Suppressor macrophage (primary cell): ENCODE measurements around the gene TBC1D5.

Experiments
- DNase-seq, 4 experiments: peaks; one replicate each; pipeline ENCODE4 v3.0.0-alpha.2; 2020 to 2022

Gene TBC1D5

GRCh38 chr3:17160597-17160996 lies 581.8 kb downstream of the TBC1D5 start:
- DNase-seq, result no peak

DNA sequence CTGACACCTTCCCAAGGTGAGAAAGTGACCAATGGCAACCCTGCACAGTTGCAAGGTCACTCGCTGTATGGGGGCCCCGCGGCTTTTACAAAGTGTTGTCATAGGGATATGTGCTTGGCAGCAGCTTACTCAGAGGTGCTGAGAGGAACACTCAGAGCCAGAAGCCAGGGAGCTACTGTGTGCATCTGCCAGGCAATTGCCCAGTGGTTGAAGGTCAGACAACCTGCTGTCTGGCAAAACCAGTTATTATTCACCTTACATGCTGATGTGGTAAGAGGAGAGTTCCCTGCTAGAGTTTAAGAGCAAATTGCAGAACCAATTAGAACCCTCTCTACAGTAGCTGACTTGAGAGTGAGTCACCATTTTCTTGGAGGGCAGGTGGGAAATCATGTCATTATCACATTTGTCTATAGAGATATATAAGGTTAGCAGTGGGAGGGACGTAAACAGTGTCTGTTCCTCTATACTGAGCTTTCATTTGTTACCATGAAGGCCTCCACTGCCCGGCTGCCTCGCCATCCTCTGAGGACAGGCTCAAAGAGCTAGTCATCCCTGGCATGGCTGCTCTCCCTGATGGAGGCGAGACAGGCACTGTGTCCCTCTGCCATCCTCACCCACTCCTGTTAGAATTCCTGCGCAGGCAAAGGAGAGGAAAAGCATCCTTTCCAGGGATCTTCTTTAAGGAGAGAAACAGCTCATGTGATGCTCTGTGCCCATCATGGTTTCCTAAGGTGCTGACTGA lies 583.3 kb downstream of the TBC1D5 start:
- no peak for DNase-seq

DNA sequence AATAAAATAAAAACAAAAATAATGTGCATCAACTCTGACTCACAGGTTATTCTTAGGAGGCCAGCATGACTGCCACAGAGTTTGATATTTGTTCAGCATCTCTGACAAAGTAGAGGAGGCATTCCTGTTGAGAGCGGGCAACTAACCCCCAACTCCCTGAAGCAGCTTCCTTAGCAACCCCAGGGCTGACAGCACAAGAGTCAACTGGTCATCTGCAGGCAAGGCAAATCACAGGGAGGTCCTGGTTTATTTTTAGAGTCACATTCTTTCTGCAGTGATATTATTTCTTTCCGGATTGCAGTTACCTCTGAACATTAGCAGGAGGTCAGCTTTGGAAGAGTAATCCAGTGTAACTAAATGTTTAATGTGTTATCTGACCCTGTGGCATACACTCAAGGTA lies 584.7 kb downstream of the TBC1D5 start:
- no peak for DNase-seq

DNA sequence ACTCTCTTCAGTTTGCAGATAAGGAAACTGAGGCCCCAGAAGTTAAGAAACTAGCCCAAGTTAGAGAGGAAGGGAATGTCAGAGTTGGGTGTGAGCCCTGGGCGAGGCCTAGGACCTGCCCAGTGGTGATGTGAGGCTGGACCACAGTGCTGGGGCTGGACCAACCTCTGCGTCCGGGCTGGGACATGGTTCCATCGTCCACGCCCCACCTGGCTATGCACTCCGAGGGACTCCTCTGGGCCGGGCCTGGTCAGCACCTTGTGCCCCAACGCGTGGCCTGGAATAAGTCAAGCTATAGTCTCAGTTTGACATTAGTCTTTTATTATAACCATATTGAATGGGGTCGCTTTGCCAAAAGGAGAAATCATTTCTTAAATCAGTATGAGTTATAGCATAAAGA lies 585.6 kb downstream of the TBC1D5 start:
- DNase-seq, result no peak

- DNase-seq, result no peak
These were observed 586.5 kb downstream of the TBC1D5 start for GRCh38 chr3:17155951-17156350.

- DNase-seq, result no peak
These were observed 587.5 kb downstream of the TBC1D5 start for GRCh38 chr3:17154941-17155340.

DNA sequence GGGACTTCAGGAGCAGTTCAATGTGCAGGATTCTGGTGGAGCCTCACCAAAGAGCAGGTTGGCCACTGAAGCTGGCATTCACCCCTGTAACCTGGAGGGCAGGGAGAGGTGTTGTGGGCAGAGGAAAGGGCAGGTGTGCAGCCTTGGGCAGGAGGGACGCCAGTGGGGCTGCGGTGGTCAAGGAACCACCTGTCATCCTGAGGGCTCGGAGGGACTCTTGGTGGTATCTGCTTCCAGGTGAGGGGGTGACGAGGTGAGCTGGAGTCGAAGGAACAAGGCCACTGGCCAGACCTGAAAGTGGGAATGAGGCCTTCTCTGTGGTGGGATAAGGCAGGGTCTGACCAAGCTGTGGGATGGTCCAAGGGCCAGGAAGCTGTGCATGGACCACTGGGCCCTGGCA lies 588.2 kb downstream of the TBC1D5 start:
- DNase-seq, result no peak

DNA sequence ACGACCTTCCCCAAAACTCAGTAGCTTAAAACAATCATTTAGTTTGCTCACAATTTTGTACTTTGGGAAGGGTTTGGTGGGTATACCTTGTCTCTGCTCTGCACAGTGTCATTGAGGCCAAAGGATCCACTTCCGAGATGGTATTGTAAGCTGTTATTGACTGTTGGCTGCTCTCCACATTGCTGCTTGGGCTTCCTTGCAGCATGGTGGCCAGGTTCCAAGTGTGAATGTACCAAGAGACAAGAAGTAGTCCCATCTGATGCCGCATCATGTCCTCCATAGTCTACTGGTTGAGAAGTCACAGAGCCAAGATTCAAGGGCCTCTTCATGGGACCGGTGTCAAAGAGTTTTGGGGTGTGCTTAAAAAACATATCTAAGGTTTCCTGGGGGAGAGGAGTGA lies 589.2 kb downstream of the TBC1D5 start:
- DNase-seq, result no peak

DNA sequence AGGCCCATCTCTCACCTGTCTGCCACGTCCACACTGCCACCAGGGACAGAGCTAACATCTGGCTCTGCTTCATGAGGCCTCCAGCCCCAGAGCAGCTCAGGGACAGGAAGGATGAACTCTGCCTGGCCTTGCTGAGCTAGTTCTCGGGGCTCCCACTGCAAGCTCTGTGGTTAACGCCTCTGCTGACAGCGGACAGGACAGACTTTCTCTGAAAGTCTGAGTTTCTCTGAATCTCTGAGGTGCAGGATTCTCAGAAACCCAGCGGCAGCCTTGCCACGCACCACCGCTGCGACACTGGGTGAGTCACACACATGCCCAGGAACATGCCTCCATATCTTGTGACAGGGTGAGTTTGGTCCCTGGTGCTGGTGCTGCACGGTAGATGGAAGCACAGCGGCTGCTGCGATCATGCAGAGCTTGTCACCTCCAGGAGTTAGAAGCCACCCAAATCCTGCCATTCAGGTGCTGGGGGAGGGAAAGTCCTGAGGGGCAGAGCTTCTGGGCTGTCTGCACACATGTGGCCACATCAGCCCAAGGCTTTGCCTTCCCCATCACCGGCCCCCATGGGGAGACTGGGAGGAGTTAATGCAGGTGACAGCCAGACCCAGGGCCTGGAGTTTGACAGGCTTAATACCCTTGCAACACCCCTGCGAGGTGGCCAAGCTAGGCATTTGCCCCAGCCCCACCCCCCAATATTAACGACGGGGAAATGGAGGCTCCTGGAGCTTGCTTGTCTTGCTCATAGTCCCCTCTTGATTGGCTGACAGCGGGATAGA lies 590.6 kb downstream of the TBC1D5 start:
- no peak for DNase-seq

GRCh38 chr3:17149076-17149475 lies 593.4 kb downstream of the TBC1D5 start:
- no peak for DNase-seq

DNA sequence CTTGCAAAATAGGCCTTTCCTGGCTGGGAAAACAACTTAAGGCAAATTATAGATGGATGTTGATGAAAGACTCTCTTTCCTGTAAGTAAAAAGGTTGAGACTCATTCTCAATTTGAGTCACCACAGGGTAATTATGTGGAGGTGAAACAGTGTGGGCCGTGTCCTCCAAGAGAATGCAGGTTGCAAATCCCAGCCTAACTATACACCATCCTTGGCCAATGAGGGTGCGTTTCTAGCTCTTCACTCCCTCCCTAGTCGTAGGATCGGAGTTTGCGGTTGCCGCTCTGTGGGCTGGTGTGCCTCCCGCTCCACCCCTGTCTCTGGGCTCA lies 597.8 kb downstream of the TBC1D5 start:
- DNase-seq, result no peak

DNA sequence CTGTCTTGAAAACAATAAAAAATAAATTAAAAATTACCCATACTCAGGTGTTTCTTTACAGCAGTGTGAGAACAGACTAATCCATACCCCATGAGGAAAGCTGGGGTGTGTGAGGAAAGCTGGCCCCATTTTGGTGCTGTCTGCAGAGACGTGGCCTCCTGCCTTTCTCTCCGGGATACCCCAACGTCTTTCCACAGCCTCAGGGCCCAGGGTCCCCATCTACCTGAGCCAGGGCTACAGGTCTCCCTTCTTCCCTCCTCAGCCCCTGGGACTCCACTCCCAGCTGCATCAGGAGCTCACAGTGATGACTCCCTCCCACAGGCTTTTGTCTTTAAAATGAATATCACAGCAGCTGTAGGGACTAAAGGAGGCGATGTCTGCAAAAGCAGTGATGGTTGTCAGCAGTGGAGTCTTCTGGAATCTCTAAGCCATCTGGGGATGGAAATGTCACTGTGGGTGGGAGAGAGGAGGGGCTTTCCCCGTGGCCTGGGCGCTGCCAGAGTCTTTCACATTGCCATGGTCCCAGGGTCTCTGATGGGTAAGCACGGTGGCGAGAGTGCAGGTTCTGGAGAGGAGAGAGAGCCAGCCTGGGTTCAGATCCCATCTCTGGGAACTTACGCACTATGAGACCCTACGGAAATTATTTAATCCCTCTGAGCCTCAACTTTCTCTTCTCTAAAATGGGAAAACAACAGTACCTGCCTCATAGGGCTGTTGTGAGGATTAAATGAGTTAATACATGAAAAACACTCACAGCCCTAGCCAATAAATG lies 598.4 kb downstream of the TBC1D5 start:
- no peak for DNase-seq

DNA sequence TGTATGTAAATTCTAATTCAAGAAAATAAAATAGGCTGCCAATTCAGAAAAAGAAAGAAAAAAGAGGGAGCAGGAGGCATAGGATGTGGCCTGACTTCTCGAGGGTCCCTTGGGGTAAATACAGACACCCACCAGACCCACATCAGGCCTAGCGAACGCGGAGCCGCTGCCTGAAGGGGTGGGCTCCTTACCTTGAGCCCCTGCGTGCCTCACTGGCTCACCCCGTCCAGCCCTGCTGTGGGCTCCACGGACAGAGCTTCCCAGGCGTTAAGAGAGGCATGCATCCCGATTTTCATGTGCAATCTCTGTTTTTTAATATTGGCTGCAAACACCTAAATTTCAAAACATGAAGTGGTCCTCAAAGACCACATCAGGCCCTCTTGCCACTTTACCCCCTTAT lies 599.9 kb downstream of the TBC1D5 start:
- no peak for DNase-seq

DNA sequence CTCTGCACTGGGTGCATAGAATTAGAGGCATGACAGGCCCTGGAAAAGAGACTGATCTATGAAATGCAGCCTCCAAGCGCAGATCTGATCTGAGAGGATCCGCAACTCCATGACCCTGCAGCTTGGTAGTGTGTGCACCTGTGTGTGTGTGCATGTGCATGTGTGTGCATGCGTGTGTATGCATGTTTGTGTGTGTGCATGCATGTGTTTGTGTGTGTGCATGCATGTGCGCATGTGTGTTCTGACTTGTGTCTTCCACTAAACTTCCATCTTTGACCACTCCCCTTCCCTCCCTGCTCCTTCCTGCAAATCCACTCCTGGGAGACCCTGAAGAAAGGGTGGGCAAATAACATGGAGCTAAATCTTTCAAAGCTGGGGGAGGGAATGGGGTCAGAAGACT lies 600.7 kb downstream of the TBC1D5 start:
- DNase-seq, result no peak

DNA sequence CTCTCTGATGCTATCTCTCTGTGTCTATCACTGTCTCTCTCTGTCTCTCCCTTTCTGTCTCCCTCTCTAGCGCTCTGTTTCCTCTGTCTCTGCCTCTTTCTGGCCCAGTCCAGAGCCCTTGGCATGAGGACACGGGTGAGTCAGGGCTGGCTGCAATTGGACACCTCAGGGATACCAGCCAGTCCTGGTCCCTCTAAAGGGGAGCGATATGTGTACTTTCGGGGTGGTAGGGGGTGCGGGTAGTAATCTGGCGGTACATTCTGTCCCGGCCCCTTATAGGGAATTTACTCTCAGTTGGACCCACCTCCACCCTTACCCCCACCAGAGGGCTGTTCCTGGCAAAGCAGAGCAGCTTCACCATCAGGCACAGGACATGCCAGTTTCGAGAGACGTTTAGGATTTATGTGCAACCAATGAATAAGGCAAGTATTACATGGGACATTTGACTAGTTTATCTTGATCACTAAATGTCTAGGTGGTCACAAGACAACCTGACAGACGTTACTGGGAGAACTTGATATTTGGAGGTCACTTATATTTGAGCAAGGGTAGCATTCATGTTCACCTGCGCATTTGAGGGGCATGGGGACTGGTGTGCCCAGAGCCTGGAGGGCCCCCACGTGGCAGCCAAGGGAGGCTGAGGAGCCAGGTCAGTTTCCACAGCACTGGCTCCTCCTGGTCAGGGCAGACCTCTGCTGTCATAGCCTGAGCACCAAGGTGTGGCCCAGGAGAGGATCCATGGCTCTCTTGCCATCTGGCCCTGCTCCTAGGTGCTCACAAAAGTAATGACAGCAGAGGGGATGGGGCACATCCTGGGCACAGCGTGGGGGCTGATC lies 601.5 kb downstream of the TBC1D5 start:
- no peak for DNase-seq

DNA sequence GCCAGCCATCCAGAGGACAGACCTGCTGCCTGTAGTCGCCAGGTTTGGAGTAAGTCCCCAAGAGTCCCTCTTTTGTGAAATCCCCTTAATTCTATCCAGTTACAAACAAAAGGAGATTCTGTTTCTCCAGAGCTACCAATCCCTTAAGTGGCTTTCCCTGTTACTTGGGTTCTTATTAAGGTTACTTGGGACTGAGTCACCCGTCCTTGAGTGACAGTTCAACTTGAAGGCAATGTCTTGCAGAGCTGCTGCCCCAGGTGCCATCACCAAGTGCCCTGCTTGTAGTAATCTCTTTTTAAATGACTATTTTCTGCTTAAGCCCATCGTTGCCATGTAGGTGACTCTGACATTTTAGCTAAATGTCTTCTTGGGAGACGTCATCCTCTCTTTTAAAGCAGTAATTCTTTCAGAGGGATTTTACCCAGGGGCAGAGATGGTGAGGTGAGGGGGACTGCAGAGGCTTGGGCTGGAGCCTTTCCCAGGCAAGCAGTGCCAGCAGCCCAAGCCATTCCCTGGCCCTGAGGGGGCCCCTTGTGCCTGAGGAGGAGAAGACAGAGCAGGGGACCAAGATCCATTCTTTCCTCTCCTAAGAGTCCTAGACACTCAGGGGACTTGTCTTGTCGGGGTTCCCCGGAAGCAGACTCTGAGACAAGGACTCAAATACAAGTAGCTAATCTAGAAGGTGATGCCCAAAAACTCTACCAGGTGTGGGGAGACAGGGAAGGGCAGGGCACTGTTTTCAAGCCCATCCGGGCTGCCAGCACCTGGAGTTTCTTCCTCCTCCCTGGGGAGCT lies 604.0 kb downstream of the TBC1D5 start:
- no peak for DNase-seq

- no peak for DNase-seq
These were observed 605.1 kb downstream of the TBC1D5 start for GRCh38 chr3:17137321-17137826.

DNA sequence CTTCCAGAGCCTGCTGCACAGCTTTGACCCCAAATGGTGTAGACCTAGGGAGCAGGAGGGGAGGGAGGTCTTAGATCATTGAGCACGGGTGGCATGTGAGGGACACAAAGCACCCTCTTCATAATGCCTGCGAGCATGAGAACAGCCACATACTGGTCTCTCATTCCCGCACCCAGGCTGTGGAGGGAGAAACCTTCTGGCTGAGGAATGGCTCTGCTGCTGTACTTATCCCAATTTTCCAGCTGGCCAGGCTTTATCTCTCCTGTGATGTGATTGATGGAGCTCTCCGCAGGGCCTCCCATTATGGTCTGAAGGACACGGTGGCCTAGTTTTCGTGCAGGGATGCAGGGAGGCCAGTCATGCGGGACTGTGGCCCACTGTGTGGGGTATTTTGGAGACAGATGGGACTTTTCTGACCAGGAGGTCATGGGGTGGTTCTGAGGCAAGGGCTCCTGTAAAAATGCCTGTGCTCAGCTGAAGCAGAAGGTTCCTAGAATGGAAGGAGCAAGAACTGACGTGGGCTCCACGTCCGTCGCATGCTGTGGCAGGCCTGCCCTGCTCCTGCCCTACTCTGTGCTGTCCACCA lies 606.2 kb downstream of the TBC1D5 start:
- DNase-seq, result no peak

- no peak for DNase-seq
These were observed 606.7 kb downstream of the TBC1D5 start for GRCh38 chr3:17135696-17136095.

DNA sequence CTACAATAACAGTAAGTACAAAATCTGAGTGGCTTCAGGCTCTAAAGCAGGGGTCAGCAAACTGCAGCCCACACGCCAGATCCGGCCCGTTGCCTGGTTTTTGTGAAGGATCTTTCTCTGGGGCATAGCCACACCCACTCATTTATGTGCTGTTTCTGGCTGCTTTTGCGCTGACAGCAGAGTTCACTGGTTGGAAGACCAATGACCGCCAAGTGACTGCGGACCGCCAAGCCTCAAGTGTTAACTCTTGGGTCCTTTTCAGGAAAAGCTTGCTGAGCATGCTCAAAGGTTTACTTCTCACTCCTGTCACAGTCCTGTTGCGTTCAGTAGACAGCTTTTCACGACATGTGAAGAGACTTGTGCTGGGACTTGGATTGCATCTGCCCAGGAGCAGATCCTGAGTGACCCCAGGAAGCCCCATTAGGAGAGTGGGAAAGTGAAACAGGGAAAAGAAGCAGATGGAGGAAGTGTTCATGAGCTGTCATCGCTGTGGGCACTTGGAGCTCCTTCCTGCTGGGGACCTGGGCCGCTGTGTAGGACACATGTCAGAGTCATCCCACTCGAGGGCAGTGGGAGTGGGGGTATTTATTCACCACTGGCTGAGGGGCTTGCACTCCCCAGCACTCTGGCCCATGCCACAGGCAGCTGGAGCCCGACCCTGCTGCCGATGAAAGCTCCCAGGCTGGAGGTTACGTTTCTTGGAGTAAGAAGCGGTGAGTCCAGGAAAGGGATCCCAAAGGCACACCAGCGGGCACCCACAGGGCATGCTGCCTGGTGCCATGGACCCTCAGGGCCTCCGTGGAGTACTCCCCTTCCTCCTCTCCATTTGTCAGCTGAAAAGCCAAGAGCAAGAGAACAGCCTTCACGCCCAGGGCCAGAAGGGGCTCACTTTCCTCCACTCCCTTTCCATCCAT lies 608.5 kb downstream of the TBC1D5 start:
- DNase-seq, result no peak
